Gastrocnemius medialis (tissue), 4 donors: ENCODE results near the gene SUCLG2.

Experiments used
- POLR2A ChIP-seq, 2 donors: fragments of 450-650 bp; IDR thresholded peaks; one replicate each; pipeline ENCODE4 v1.6.1; 2017; ENCODE audit warnings: antibody characterized with exemption in 2 of 2, mild to moderate bottlenecking in 2 of 2, moderate library complexity in 2 of 2
- TF ChIP-seq, protein P1 (sequence below), 5 experiments: fragments of 450-650 bp in 3 of 5; fragments of 200-600 bp in 2 of 5; sonication (generic) in 2 of 5; IDR thresholded peaks in 4 of 5; conservative IDR thresholded peaks in 1 of 5; 1 replicate in 4 of 5; 2 replicates in 1 of 5; pipeline ENCODE4 v1.5.1; 2016 to 2019; ENCODE audit warnings: antibody characterized with exemption in 5 of 5, mild to moderate bottlenecking in 3 of 5, moderate library complexity in 3 of 5

DNA sequence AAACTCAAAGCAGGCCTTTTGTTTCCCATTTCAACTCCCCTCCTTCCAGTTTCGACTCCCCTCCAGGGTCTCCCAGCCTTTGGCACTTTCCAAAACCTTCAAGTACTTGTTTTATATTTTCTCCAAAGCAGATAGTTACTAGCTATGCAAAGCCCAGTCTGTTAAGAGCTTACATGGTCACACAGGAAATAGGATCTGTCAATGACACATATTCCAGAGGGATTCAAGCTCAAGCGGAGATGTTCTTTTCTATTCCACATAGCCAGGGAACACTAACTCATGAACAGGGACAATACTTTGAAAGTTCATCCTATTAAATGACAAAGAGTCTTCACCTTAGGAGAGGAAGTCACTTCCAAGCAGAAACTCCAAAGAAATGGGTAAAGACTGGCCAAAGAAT lies 18.6 kb downstream of the SUCLG2 start:
- TF ChIP-seq, protein P1, sequence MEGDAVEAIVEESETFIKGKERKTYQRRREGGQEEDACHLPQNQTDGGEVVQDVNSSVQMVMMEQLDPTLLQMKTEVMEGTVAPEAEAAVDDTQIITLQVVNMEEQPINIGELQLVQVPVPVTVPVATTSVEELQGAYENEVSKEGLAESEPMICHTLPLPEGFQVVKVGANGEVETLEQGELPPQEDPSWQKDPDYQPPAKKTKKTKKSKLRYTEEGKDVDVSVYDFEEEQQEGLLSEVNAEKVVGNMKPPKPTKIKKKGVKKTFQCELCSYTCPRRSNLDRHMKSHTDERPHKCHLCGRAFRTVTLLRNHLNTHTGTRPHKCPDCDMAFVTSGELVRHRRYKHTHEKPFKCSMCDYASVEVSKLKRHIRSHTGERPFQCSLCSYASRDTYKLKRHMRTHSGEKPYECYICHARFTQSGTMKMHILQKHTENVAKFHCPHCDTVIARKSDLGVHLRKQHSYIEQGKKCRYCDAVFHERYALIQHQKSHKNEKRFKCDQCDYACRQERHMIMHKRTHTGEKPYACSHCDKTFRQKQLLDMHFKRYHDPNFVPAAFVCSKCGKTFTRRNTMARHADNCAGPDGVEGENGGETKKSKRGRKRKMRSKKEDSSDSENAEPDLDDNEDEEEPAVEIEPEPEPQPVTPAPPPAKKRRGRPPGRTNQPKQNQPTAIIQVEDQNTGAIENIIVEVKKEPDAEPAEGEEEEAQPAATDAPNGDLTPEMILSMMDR (IDR thresholded peaks at IDR 0.05 in 4 of 5, conservative IDR thresholded peaks at IDR 0.05 in 1 of 5): no peak
- TF ChIP-seq POLR2A (IDR thresholded peaks at IDR 0.05): no peak
